GM19239 (cell line): ENCODE results near the gene OSBP.
"Not testable (repeated sequence)": the region's sequence is repeated elsewhere in the genome, so short reads cannot be mapped to it uniquely, and the experiment has no call there.

Experiments
- DNase-seq: peaks from one replicate; pipeline ENCODE4 v3.0.0; 2011; ENCODE audit warnings: low spot score; ENCODE audit not compliant: insufficient read length
- FAIRE-seq: peaks from 2 replicates; lab custom pipeline; 2011; peaks lifted over from hg19 to GRCh38; lab: Jason Lieb, UNC

The OSBP gene, protein sequence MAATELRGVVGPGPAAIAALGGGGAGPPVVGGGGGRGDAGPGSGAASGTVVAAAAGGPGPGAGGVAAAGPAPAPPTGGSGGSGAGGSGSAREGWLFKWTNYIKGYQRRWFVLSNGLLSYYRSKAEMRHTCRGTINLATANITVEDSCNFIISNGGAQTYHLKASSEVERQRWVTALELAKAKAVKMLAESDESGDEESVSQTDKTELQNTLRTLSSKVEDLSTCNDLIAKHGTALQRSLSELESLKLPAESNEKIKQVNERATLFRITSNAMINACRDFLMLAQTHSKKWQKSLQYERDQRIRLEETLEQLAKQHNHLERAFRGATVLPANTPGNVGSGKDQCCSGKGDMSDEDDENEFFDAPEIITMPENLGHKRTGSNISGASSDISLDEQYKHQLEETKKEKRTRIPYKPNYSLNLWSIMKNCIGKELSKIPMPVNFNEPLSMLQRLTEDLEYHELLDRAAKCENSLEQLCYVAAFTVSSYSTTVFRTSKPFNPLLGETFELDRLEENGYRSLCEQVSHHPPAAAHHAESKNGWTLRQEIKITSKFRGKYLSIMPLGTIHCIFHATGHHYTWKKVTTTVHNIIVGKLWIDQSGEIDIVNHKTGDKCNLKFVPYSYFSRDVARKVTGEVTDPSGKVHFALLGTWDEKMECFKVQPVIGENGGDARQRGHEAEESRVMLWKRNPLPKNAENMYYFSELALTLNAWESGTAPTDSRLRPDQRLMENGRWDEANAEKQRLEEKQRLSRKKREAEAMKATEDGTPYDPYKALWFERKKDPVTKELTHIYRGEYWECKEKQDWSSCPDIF

DNA sequence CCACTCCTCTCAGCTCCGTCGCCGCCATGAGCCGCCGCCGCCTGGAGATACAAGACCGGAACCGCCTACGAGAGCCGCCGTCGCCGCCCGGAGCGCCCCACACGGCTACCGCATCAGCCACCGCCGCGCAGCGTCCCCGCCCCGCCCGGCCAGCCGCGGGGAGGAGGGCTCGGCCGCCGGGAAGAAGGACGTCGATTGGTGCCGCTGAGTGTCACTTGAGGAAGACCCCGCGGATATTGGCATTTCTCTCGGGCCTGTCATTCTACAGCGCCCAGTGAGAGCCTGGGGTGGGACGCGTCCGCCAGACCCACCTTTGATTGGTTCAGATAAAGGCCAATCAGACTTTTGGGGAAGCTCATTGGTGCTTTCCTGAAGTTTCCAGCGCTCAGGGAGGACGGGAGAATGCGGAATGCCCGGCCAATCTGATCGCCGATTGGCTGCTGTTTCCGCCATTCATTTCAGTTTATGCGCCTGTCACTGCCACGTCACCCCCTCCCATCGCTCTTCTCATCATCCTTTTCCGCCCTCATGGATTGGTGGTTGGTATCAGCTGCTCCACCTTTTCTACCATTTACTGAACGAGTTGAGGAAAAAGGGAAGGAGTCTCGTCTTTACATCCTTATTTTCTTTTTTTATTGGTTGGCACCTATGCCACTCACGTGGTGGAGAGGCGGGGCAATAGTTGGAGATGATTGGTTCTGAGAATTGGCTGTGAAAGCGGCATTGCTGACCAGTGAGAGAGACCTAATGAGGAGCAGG is at the start of gene OSBP:
OSBP (minus strand) TSS at position 138 of the 759 bp plus-strand sequence; CDS start at position 28, 110 bp downstream.
- DNase-seq = peak; percentile 96
- FAIRE-seq = peak; percentile 99

DNA sequence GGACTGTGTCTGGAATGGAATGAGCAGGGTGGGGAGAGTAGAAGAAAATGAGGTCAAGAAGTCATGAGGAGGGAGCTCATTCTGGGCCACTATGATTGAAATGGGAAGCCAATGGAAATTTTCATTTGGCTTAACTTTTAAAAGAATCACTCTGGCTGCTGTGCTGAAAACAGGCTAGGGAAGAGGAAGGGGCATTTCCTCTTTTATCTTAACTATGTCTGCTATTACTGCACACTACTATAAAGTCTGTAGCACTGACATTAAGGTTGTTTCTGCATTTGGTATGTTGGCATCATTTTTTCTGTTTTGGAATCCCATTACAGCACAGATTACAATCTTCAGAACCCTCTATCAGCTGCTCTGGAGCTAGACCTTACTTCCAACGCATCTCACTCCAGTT is 45.0 kb upstream of the OSBP start:
- DNase-seq = no peak

DNA sequence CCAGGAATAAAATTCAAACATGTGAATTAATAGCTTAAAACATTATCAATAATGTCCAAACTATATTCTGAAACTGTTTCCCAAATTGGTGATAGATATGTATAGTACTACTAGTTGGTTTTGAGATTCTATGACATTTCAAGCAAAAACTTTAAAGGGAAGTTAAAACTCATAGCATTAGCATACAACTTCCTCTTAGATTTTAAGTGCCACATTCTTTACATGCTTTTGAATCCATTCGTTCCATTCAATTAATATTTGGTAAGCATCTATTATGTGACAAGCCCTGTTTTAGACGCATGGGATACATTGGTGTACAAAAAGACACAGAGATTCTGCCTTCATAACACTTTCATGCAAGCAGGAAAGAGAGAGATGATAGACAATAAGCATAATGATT is 44.4 kb upstream of the OSBP start:
- FAIRE-seq (no peak), DNase-seq (no peak)

More for the DNA sequence above, 45.0 kb upstream of the OSBP start:
- no peak for FAIRE-seq

DNA sequence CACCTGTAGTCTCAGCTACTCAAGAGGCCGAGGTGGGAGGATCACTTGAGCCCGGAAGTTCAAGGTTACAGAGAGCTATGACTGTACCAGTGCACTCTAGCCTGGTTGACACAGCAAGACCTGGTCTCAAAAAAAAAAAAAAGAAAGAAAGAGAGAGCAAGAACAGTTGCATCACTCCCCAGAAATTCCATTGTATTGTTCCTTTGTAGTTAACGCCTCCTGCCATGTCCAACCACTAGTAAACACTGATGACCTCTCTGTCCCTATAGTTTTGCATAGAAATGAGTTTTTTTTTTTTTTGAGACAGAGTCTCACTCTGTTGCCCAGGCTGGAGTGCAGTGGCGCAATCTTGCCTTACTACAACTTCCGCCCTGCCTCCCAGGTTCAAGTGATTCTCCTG is 42.5 kb upstream of the OSBP start:
- DNase-seq = no peak
- FAIRE-seq = no peak

DNA sequence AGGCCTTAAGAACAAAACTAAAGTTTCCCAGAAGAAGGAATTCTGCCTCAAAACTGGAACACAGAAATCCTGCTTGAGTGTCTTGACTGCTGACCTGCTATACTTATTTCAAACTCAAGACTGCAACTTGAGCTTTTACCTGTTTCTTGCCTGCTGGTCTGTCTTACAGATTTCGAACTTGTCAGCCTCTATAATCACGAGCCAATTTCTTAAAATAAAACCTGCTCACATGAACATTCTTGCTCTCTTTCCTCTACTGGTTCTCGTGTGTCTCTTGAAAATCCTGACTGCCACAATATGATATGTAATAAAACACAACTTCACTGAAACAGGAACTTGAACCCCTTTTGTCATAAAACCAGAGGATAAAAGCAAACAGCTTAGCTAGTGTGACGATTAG is 39.3 kb upstream of the OSBP start:
- no peak for FAIRE-seq

DNA sequence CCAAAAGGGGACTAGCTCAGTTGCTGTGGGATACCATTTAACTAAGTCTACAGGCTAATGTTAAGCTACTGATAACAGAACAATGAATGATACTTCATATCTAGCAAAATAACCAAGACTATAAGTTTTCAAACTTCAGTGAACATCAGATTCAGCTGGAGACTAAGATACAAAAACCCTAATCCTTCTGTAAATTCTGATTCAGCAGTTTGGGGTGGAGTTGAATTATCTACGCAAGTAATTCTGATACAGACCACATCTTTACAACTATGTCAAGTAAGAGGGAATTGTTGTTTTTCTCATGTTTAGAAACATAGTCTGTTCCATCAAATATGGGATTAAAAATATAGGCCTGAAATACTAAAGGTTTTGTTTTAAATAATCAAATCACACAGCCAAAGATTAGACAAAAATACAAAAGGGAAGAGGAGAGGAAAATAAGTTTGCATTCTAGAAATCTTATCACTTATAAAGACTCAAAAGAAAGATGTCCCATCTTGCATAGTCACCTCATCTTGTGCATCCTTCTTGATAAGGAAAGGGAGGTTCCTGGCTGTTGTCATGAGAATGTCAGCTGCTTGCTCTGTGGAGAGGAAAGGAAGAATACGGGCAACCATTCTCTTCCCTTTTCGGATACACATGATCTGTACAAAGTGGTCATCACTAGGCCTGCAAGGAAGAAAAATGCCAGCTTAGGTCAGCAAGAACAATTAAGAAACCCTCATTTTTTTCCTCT is 31.8 kb upstream of the OSBP start:
- FAIRE-seq (no peak), DNase-seq (no peak)

More for the DNA sequence above, 39.3 kb upstream of the OSBP start:
- no peak for DNase-seq

DNA sequence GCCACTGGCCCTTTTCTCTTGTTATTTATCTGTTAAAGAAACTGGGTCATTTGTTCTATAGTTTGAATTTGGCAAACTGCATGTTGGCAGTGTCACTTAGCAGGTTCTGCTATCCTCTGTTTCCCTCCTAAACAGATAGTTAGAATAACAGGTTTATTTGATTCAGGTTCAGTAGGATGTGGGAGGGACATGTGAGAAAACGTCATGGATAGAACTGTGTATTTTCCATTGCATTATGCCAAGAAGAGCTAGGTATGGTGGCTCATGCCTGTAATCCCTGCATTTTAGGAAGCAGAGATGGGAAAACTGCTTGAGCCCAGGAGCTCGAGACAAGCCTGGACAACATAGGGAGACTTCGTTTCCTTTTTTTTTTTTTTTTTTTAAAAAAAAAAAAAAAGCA is 29.0 kb upstream of the OSBP start:
- FAIRE-seq (no peak), DNase-seq (no peak)

DNA sequence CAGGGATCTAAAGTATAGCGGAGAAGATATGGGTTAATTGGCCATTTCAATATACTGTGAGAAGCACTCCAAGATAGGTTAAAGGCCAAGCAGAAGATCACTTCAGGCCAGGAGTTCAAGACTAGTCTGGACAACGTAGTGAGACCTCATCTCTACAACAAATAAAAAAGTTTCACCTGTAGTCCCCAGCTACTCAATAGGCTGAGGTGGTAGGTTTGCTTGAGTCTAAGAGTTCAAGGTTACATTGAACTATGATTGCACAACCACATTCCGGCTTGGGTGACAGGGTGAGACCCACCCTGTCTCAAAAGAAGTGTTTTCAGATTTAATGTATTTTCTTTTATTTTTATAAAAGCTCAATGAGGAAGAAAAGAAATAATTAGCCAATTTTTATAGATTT is 27.8 kb upstream of the OSBP start:
- DNase-seq (no peak), FAIRE-seq (no peak)

DNA sequence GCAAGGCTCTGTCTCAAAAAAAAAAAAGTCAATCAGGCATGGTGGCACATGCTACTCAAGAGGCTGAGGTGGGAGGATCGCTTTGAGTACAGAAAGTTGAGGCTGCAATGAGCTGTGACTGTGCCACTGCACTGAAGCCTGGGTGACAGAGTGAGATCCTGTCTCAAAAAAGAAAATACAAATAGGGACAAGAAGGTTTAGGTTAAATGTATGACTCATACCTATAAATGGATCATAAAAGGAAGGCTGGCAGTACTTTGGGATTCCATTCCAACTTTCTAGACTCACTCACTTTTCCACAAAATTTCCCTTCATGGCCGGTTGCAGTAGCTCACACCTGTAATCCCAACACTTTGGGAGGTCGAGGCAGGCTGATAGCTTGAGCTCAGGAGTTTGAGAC is 25.6 kb upstream of the OSBP start:
- DNase-seq (no peak), FAIRE-seq (no peak)

DNA sequence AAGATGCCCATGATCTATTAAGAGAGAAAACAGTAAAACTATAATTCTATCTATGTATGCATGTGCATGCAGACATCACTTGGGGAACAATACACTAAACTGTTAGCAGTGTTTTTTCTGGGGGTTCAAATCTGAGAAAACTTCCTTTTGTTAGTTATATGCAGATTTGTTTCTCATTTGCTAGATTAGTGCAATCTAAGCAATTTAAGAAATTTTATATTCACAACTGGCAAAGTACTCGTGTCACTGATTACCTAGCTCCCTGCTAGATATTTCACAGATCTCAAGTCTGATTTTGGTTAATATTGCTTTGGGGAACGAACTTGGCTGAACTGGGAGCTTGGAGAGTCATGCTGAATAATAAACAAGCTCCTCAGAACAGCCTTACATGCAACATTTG is 14.9 kb upstream of the OSBP start:
- no peak for DNase-seq
- no peak for FAIRE-seq

DNA sequence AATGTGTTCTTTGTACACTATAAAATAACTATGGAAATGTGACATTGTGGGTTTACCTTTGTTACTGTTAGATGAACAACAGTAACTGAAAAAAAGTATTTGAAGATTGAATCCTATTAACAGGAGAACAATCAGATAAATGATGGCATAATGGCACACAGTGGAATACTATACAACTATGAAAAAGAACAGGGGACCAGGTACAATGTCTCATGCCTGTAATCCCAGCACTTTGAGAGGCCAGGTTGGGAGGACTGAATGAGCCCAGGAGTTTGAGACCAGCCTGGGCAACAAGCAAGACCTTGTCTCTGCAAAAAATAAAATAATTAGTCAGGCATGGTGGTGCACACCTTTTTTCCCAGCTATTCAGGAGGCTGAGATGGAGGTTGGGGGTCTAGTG is 14.4 kb upstream of the OSBP start:
- no peak for DNase-seq
- FAIRE-seq = no peak

DNA sequence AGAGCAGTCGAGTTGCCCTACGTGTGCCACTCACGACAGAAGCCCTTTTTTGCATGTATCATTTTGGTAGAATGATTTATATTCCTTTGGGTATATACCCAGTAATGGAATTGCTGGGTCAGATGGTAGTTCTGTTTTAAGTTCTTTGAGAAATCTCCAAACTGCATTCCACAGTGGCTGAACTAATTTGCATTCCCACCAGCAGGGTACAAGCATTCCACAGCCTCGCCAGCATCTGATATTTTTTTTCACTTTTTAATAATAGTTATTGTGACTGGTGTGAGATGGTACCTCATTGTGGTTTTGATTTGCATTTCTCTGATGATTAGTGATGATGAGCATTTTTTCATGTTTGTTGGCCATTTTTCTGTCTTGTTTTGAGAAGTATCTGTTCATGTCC is 11.4 kb upstream of the OSBP start:
- FAIRE-seq, DNase-seq: not testable (repeated sequence)

DNA sequence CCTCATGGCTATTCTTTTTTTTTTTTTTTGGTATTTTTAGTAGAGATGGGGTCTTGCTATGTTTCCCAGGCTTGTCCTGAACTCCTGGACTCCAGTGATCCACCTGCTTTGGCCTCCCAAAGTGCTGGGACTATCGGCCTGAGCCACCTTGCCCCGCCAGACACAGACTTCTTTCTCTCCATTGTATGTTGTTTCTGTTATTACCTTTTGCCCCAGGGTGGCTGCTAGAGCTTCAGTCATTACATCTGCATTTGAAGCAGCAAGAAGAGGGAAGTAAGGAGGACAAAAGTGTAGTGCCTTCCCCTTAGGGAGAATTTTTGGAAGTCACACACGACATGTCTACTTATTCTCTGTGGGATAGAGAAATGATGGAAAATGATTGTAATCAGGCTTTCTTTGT is 10.1 kb upstream of the OSBP start:
- DNase-seq = no peak
- FAIRE-seq = no peak

DNA sequence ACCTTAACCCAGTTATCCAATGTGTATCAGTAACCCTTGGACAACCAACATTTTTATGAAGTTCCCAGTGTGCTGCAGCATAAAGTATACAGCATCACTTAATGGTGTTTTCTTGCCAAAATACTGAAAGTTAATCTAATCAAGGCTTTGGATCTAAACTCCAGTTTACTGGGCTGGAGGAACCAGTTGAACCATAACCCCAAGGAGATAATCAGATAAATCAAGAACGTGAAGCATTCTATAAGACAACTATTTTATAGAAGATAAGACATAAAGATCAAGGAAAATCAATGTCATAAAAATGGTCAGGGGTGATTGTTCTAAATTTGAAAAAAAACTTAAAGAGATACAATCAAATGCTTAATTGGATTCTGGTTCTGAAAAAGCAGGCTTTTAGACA is 2.3 kb upstream of the OSBP start:
- DNase-seq = no peak
- FAIRE-seq = no peak

DNA sequence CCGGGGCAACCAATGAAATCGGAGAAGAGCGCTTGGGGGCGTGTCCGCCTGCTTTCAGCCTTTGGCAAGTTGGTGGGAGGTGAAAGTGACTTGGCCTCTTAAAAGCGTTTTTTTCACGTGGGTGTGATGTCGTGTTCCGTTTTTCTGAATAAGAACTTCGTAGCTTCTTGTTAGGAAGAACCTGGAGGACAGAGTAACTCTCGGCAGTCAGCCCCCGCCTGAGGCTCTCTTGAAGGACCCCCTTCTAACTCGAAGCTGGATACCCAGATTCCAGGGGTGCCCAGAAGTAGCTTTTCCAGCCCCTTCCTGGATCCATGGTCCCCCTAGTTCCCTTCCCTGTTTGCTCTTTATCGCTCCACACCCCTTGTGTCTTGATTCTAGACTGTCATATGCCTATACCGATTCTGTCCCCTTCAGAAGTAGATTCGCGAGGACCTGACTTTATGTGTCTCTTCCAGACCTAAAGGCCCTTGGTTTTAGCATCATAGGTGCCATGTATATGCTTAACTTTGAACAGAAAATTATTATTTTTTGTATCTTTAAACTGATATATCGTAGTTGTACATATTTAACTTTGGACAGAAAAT is 915 bp upstream of the OSBP start:
- FAIRE-seq (no peak), DNase-seq (no peak)

DNA sequence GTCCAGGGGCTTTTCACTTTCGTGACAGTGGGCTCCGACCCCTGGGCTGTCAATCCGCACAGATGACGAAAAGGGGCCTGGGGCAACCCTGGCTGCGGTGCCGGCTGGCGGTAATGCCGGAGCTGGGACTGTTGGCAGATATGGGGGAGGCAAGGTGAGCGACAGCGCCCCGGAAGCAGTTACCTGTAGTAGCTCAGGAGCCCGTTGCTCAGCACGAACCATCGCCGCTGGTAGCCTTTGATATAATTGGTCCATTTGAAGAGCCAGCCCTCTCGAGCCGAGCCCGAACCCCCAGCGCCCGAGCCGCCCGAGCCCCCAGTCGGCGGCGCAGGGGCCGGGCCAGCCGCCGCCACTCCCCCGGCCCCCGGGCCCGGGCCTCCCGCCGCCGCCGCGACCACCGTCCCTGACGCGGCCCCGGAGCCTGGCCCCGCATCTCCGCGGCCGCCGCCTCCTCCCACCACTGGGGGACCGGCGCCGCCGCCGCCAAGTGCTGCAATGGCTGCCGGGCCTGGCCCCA is 396 bp downstream of the OSBP start:
- DNase-seq (peak; percentile 28), FAIRE-seq (no peak)

DNA sequence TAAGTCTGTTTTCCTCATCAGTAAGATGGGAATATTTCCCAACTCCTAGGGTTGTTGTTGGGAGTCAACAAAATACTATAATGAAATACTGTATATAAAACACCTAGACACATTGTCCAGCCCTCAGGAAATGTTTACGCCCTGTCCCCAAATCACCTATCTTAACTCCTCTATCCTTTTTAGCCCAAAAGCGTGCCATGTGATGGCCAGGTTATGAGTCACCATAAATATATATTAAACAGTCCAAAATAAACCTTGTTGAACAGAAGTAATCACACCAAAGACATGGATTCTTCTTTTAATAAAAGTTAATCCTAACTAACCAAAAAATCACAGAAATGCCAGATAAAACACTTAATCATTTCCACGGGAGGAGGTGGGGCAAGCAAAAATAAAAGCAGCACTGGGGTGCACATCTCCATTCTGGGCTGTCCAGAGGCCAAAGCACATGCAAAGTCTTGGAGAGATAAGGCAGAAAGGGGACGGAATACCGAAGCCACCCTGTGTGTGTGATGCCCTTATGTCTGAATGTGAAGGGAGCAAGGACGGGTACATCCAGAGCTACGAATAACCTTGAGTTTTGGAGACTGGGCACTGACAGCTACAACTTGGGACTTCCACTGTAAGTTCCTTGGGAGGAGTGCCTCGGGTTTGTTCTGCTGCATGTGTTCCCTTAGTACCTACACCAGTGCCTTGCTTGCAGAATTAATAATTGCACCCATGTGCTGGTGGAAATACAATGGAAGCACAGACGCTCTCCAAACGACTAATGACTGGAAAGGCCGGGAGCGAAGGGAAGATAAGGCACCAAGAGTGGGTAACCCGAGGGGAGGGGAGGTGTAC is 1.1 kb downstream of the OSBP start:
- peak; percentile 40 for FAIRE-seq
- no peak for DNase-seq
